ENCODE results near the gene SLC38A1.

GRCh38 chr12:46210873-46211439 is 57.9 kb downstream of the SLC38A1 start:
- TF ChIP-seq SUZ12 (IDR thresholded peaks at IDR 0.05; ENCODE audit: extremely low read depth, insufficient read depth, insufficient read length) (no peak), ZNF274 (IDR thresholded peaks at IDR 0.05; ENCODE audit: low read depth, low read length) (no peak), YY1 (IDR thresholded peaks at IDR 0.05; ENCODE audit: insufficient read depth, insufficient read length) (no peak)
